Suppressor macrophage treated with lipopolysaccharide for 1 hour (primary cell): ENCODE measurements around the gene ROMO1.
A peak's percentile ranks its signal among the peaks of the same experiment; 100 is the strongest.
"Not testable (repeated sequence)": the region's sequence is repeated elsewhere in the genome, so short reads cannot be mapped to it uniquely, and the experiment has no call there.

Experiments
- DNase-seq, 3 donors: peaks; one replicate each; pipeline ENCODE4 v3.0.0-alpha.2; 2020 to 2022

Gene ROMO1

DNA sequence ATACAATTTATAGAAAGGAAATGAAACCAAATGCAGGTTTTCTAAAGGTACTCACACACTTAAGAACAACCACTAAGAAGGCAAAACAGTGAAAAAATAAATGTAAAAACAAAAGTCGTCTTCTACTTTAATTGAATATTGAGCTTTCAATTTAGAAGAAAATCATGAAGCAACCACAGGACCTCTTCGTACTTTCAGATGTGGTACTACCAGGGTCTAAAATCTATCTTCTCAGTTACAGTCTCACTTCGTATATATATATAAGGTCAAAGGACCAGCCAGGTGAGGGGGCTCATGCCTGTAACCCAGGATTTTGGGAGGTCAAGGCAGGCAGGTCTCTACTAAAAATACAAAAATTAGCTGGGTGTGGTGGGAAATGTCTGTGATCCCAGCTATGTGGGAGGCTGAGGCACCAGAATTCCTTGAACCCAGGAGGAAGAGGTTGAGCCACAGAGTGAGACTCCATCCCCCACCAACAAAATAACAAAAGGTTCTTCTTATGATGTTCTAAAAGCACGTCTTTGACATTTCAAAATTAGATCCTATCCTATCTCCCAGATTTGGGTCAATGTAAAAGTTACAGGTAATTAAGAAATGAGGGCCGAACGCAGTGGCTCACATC lies 12.5 kb downstream of the ROMO1 start:
- no peak for DNase-seq

DNA sequence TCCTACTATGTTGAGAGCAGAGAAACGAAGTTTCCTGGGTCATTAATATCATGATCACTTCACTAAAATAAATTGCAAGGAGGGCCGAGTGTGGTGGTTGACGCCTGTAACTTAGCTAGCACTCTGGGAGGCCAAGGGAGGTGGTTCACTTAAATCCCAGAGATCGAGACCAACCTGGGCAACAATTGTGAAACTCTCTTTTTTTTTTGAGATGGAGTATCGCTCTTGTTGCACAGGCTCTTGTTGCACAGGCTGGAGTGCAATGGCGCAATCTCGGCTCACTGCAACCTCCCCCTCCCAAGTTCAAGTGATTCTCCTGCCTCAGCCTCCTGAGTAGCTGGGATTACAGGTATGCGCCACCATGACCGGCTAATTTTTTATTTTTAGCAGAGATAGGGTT lies 13.9 kb downstream of the ROMO1 start:
- not testable (repeated sequence) for DNase-seq

- no peak for DNase-seq
Observed at GRCh38 chr20:35714127-35714526, 14.9 kb downstream of the ROMO1 start.

DNA sequence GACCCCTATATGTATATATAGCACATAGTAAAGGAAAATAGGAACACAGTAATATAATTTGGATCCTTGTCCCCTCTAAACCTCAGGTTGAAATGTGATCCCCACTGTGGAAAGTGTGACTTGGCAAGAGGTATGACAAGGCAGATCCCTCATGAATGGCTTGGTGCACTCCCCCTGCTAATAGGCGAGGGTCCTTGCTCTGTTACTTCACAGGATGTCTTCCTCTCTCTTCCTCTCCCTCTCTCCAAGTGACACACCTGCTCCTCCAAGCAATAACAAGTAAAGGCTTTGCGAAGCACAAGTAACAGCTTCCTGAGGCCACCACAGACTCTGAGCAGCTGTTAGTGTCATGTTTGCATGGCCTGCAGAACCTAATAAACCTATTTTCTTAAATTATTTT lies 16.4 kb downstream of the ROMO1 start:
- DNase-seq = no peak

DNA sequence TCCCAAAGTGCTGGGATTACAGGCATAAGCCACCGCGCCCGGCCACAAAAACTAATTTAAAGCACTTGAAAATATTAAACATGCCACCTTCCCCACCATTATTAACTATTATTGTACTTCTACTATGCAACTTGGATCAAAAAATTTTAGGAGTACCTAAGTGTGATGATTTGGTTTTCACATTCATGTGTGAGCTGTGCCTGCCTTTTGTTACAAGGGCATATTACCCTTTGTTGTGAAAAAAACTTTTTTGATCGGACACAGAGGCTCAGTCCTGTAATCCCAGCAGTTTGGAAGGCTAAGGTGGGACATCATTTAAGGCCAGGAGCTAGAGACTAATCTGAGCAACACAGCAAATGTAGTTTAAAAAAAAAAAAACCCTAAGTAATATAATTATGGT lies 17.1 kb downstream of the ROMO1 start:
- DNase-seq = no peak

GRCh38 chr20:35718321-35718720 lies 19.1 kb downstream of the ROMO1 start:
- not testable (repeated sequence) for DNase-seq

DNA sequence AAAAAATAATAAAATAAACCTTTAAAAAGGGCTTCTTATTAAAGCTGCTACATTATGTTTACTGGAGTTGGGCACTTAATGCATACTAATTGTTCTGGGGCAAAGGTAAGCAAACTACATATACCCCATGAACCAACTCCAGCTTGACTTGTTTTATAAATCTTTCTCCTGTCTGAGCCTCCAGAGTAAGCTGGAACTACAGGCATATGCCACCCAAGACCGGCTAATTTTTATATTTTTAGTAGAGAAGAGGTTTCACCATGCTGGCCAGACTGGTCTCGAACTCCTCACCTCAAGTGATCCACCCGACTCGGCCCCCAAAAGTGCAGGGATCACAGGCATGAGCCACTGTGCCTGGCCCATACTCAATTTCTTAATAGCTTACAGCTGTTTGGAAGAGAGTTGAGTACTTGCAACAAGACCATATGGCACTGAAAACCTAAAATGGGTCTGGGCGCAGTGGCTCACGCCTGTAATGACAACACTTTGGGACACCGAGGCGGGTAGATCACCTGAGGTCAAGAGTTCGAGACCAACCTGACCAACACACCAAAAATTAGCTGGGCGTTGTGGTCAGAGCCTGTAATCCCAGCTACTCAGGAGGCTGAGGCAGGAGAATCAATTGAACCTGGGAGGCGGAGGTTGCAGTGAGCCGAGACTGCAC lies 19.9 kb downstream of the ROMO1 start:
- DNase-seq = no peak

DNA sequence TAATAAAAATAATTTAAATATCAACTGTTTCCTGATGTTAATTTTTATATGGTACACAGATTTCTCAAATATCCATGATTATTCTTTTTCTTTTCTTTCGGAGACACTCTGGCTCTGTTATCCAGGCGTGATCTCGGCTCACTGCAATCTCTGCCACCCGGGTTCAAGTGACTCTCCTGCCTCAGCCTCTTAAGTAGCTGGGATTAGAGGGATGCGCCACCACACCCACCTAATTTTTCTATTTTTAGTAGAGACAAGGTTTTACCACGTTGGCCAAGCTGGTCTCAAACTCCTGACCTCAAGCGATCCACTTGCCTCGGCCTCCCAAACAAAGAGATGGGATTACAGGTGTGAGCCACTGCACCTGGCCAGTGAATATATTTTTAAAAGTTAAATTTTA lies 20.5 kb downstream of the ROMO1 start:
- DNase-seq = no peak

DNA sequence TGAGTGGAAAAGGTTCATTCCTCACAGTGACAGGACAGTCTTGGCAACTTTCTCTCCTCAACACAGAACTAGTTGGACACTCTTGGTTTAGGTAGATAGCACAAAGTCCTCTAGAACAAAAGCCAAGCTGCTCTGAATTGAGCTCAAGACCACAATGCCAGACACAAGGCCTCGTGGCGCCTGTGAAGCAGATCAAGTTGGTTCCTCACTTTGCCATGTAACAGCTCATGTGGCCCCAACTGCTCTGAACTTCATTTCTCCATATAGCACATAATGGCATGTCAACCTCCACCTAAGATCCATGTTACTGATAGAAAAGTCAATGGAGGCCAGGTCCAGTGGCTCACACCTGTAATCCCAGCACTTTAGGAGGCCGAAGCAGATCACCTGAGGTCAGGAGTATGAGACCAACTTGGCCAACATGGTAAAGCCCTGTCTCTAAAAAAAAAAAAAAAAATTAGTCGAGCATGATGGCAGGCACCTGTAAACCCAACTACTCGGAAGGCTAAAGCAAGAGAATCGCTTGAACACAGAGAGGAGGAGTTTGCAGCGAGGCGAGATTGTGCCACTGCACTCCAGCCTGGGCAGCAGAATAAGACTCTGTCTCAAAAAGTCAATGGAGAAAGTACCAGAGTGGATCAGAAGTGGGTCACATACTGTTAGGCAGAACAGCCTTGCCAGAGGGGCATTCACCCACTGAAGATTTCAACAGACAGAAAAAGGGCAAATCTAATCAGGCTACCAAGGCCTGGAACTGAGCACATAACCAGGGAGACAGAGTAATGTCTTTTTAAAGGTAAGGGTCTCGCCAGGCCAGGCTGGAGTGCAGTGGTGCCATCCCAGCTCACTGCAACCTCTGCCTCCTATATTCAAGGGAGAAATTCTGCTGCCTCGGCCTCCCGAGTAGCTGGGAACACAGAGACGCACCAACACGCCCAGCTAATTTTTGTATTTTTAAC lies 21.2 kb downstream of the ROMO1 start:
- DNase-seq = no peak

DNA sequence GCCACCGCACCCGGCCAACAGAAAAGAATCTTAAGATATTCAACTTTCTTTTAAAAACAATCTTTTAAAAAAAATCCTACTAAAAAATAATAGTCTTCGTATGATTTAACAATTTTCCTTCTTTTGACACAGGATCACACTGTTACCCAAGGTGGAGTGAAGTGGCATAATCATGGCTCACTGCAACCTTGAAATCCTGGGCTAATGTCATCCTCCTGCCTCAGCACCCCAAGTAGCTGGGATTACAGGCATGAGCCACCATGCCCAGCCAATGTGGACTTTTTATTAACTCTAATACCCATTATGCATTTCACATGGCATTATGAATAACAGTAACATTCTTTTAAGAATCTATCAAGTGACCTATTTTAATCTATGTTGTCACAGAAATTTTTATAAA lies 22.0 kb downstream of the ROMO1 start:
- no peak for DNase-seq

DNA sequence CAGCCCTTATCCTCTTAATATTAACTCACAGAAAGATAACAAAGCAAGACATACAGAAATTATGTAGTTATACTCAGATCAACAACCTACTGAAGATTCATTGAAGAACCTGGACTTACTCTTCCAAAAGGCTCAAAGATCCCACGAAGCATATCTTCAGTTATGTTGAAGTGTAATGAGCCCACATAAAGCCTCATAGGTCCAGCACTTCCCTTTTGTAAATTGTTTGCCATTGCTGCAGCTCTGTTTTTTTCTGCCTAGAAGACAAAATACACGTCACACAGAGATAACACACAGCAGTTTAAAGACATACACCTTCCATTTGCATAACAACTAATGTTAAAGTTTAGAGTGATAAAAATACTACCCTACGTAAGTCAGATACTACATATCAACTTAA lies 22.4 kb downstream of the ROMO1 start:
- DNase-seq = no peak

DNA sequence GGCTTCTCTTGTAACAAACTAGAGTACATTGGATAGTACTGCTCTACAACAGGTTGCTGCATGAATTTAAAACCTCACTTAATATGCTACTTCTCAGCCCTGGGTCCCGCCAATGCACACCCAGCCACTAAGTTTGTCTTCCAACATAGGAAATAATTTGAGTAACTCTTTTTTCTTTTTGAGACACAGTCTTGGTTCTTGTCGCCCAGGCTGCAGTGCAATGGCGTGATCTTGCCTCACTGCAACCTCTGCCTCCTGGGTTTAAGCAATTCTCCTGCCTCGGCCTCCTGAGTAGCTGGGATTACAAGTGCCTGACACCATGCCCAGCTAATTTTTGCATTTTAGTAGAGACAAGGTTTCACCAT lies 24.1 kb downstream of the ROMO1 start:
- not testable (repeated sequence) for DNase-seq

DNA sequence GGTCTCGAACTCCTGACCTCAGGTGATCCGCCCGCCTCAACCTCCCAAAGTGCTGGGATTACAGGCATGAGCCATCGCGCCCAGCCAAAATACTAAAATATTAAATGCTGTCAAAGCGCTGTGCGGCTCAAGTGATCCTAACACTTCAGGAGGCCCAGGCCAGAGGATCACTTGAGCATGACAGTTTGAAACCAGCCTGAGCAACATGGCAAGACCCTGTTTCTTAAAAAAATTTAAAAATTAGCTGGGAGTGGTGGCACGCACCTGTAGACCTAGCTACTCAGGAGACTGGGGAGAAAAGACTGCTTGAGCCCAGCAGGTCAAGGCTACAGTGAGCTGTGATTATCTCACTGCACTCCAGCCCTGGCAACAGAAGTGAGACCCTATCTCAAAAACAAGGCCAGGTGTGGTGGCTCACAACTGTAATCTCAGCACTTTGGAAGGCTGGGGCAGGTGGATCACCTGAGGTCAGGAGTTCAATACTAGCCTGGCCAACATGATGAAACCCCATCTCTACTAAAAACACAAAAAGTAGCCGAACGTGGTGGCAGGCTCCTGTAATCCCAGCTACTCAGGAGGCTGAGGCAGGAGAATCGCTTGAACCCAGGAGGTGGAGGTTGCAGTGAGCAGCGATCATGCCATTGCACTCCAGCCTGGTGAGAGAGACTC lies 24.6 kb downstream of the ROMO1 start:
- DNase-seq = not testable (repeated sequence)

GRCh38 chr20:35724321-35725230 lies 25.4 kb downstream of the ROMO1 start:
- no peak for DNase-seq

DNA sequence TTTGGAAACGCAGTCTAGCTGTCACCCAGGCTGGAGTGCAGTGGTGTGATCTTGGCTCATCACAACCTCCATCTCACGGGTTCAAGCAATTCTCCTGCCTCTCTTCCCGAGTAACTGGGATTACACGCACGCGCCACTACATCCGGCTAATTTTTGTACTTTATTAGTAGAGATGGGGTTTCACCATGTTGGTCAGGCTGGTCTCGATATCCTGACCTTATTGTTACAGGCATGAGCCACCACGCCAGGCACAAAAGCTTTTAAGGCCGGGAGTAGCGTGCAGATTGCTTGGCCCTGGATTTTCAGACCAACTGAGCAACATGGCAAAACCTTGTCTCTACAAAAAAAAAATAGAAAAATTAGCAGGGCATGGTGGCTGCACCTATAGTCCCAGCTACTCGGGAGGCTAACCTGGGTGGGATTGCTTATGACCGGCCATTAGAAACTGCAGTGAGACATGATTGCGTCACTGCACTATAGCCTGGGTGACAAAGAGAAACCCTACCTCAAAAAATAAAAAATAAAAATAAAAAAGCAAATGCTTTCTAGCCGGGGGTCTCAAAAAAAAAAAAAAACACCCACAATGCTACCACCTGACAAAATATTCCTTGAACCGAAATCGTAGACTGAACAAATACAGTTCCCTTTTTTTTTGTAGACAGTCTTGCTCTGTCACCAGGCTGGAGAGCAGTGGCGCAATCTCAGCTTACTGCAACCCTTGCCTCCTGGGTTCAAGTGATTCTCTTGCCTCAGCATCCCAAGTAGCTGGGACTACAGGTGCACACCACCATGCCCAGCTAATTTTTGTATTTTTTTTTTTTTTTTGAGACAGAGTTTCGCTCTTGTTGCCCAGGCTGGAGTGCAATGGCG lies 27.9 kb downstream of the ROMO1 start:
- DNase-seq = peak in 2 of 3 donors; percentile 35 to 36

DNA sequence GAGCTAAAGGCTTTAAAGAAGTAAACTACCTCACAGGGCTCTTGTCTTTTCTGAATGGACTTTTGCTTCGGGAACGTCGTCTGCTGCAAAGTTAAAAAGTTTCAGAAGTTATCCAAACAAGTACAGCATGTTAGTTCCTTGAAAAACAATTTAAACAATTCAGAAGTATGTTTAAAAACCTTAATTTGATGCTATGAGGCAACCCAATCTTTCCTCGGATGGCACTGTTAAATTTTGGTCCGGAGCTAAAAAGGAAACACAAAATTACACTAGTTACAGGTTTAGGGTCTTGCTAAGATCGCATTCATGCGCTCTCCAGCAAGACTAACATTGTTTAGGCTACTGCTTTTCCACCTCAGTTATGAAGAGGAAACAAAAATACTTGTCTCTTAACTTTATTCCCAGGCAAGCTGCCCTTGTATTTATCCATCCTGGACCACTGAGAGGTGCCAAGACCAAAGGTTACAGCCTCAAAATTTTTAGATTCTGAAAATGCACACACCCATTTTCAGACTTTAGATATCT lies 30.1 kb downstream of the ROMO1 start:
- DNase-seq = no peak

DNA sequence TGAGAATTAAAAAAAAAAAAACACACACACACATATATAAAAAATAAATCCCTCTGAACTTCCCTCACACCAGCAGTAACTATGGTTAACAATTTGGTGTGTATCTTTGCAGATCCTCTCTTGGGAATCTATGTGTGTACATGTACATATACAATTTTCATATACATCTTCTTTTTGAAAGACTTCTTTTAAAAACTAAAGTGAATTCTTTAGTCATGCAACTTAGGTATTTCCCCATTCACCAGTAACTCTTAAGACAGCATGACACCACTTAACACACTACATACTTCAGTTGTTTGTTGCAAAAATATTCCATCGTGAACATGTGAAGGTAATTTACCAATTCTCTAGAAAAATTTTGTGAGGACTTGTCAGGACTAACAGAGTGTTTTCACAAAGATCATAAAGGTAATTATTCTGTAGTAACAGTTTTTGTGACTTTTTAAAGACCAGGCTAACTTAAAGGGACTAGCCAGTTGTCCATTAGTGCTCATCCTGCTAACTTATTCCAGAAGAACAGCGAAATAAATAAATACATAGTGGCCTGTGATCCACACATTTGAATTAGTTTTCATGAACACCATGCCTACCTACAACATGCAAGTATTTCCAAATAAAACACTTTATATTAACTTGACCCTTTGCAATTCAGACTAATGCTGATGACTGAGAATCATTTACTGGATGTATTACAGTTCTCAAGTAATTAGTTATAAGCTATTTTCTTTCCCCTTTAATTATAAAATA lies 30.8 kb downstream of the ROMO1 start:
- peak in 1 of 3 donors; percentile 25 for DNase-seq

DNA sequence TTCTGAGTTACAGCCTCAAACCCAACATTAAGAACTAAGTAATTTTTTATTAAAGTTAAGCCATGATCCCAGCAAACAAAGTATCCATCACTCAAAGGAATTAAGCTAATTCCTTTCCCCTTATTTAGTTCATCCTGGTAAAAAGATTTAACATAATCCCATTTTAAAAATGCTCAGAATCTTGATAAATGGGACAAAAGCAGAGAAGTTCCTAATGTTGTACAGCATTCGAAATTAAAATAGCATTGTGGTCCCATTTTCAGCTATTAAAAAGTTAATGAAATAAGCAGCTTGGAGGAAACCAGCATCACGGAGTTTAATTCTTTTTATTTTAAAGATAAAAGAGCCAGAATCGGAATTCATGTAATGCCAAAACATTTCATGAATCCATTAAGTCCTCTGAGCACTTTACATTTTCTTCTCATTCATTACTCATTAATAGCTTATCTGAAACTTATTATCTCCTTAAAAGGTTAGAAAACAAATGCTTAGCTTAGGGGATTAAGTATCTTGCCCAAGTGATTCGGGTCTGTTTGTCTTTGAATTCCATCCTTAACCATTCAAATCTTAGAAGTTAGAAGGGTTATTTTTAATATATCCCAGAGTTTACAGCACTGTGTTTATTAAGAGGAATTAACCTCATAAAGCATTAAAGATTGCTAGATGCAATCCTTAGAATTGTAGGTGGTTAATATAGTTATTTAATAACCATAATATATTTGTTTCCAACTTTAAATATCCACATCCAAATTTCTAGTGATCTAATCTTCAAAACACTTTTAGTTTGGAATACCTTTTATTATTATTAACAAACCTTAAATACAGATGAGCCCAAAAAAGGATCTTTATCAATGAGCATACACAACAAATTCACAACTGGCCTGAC lies 31.6 kb downstream of the ROMO1 start:
- DNase-seq = no peak

DNA sequence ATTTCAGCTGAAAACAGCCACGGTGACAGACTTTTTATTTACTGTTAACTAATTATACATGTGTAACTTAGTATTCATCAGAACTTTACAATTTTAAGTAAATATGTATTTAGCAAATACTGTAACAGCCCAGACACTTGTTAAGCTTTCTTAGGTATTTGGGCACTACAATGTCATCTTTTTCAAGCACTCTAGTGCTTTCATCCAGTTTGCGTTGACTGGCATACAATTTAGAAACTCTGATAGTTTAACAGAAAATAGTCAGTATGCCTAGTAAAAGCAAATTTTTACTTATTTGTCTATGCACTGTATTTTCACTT lies 32.2 kb downstream of the ROMO1 start:
- DNase-seq = no peak
